GM12801 (cell line): ENCODE data around the gene GDAP1L1.

Experiments used
- CTCF ChIP-seq: IDR thresholded peaks from one replicate; pipeline ENCODE4 v1.5.1; 2011; ENCODE audit warnings: control low read depth; ENCODE audit not compliant: insufficient read length; ENCODE audit errors: extremely low read depth

The GDAP1L1 gene

GRCh38 chr20:44268802-44269201 lies 21.7 kb downstream of the GDAP1L1 start:
- TF ChIP-seq CTCF: no peak

GRCh38 chr20:44271915-44272663 lies 25.0 kb downstream of the GDAP1L1 start:
- TF ChIP-seq CTCF: no peak

- TF ChIP-seq CTCF: no peak
These were observed 26.4 kb downstream of the GDAP1L1 start for GRCh38 chr20:44273231-44274215.

- TF ChIP-seq CTCF: no peak
These were observed 27.4 kb downstream of the GDAP1L1 start for GRCh38 chr20:44274303-44275017.

- TF ChIP-seq CTCF: no peak
These were observed 32.1 kb downstream of the GDAP1L1 start for GRCh38 chr20:44279228-44279627.

GRCh38 chr20:44280387-44280786 lies 33.3 kb downstream of the GDAP1L1 start:
- no peak for TF ChIP-seq CTCF

GRCh38 chr20:44282192-44282591 lies 35.1 kb downstream of the GDAP1L1 start:
- no peak for TF ChIP-seq CTCF
